GM19043 (cell line): ENCODE measurements around the gene SRRD.

Experiments used
- ATAC-seq: cut with Tn5 transposase; IDR thresholded peaks from one replicate; pipeline ENCODE4 v1.9.1; 2021; ENCODE audit warnings: low read depth; ENCODE audit not compliant: unreplicated experiment

Gene SRRD

DNA sequence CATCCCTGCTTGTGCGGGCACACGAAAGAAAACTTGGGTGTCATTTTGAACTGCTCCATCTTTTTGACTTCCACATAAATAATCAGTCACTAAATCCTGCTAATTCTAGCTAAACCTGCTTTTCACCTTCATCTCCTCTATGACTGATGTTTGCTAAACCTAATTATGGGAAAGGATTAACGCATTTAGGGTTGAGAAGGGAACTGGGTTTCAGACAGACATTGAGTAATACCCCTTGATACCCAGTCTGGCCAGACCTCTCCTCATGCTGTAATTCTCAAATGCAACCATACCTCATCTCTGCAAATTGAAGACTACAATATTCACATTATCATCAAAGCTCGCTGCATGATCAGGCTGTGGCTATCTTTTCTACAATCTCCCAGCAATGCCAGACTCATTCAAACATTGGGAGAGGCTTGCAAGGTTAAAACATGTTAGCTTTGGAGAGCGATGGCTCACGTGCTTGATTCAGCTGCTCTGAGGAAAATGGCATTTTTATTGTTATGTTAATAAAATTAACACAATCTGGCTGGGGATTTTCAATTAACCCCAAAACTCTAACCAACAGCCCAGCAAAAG, 2.5 kb upstream of the SRRD start:
- no peak for ATAC-seq

- no peak for ATAC-seq
Measured at GRCh38 chr22:26481694-26482093, 2.0 kb upstream of the SRRD start.

- no peak for ATAC-seq
Measured at GRCh38 chr22:26482161-26482560, 1.5 kb upstream of the SRRD start.

DNA sequence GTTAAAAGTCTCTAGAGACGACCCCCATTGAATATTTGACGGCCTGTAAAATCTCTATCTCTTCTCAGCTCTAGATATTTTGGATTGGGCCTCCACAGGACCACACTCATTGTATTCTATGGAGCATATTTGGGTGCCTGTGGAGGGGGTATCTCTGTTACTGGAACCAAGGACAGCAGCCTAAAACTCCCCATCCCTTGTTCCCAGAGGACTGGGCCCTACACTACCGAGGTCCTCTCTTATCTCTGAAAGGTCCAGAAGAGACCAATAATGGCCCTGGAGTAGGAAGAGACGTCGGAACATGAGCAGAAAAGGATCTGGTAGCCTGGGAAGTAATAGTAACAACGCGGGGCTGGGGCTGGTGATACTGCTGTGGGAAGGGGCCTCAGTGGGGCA, 636 bp upstream of the SRRD start:
- ATAC-seq: no peak

GRCh38 chr22:26484360-26484706, 656 bp downstream of the SRRD start:
- no peak for ATAC-seq

DNA sequence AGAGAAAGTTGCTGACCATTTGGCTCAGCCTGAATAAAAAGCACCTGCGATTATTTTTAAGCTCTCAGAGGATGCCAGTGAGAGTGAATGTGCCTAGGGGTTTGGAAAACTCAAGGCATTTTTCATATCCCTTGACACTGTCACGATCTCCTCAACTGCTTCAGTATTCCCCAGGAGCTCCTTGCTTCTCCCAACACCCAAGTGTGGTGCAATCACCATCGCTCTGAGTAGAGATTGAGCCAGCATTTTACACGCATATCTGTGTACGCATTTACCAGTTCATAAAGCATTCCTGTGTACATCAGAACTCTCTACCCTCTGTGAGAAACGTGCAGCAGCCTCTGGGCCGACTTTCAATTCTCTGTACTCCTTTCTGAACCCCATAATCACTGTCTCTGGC, 1.3 kb downstream of the SRRD start:
- ATAC-seq: no peak

DNA sequence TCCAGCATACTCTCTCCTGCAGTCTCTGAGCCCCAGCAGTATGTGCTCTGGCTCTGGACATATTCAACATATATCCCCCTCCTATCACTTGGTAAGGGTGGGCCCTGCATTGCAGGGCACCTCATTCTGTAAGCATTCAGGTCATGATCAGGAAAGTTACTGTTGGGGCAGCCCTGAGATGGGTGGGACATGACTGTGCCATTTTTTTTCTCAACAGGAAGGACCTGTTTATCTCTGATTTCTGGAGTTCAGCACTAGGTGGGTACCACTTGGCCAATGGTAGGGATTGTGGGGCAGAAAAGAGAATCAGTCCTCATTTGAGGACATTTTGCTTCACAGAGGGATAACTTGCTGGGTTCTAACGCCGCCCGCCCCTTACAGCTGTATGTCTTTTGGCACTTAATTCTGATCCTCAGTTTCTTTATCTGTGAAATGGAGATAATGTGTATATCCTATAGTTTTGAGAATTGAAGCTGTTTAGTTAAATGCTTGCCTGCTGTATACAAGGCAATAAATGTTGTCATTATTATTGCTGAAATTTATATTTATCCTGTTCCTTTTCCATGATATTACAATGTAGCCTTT, 2.2 kb downstream of the SRRD start:
- no peak for ATAC-seq

GRCh38 chr22:26486394-26486793, 2.7 kb downstream of the SRRD start:
- no peak for ATAC-seq

GRCh38 chr22:26487996-26488395, 4.3 kb downstream of the SRRD start:
- ATAC-seq: no peak

GRCh38 chr22:26489447-26490036, 5.9 kb downstream of the SRRD start:
- no peak for ATAC-seq

DNA sequence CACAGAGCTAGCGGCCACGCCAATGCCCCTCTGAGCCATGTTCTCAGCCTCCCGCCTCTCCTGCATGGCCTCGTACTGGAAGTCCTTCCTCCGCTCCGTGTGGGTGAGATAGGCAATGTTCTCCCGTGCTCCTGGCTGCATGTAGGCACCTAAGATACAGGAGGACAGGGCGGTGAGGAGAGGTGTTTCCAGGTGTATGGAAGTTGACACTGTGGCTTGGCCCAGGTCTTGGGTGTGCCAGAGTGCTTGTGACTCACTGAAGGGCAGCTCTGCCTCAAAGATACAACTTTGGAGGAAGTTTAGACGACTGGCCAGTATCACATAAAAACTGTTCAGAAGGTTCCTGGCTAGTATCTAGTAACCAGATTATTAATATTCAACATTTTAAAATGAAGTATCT, 8.5 kb downstream of the SRRD start:
- no peak for ATAC-seq

- ATAC-seq: no peak
Measured at GRCh38 chr22:26494506-26494905, 10.8 kb downstream of the SRRD start.

DNA sequence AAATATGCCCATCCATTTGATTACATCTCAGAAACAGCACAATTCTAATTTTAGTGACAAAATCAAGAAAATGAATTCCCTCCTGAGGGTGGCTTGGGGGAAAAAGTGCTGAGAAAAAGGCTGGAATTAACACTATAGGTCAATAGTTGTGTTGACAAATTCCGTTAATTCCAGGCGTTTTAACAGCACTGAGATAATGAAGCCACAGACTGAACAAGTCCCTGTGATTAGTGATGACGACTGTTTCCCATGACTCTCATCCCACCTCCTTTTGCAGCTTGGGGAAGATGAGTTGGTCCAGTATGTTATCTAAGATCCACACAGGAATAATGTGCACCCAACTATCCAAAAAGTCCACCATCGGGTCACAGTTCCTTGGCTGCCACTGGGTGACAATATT, 12.8 kb downstream of the SRRD start:
- no peak for ATAC-seq

- ATAC-seq: no peak
Measured at GRCh38 chr22:26499188-26499703, 15.6 kb downstream of the SRRD start.

GRCh38 chr22:26501996-26502395, 18.3 kb downstream of the SRRD start:
- no peak for ATAC-seq

- no peak for ATAC-seq
Measured at GRCh38 chr22:26502688-26503561, 19.2 kb downstream of the SRRD start.

- no peak for ATAC-seq
Measured at GRCh38 chr22:26503758-26504157, 20.1 kb downstream of the SRRD start.

GRCh38 chr22:26508148-26508547, 24.5 kb downstream of the SRRD start:
- ATAC-seq: no peak

- peak; percentile 88 for ATAC-seq
Measured at GRCh38 chr22:26512149-26512793, 28.6 kb downstream of the SRRD start, which contains the start of gene TFIP11. TSS of gene TFIP11 (minus strand) at chr22:26512473. CDS start at chr22:26510272, 2,201 bp downstream.

DNA sequence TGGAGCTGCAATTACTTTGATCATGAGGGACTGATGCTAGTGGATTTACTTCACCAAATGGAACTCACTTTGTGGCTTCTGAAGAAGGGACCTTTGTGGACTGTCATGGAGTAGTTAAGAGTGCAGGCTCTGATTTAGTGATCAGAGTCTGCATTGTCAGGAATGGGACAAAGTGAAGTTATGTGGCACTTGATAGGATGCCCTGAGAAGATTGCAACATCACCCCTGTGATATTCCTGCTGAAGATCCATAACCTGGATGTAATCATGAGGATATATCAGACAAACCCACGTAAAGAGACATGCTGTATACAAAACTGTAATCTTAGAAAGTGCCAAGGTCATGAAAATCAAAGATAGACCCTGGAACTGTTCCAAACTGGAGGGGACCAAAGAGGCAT, 30.2 kb downstream of the SRRD start:
- ATAC-seq: no peak
